ENCODE data around the gene GALNT18.

The GALNT18 gene

GRCh38 chr11:11600288-11600687 is 21.5 kb downstream of the GALNT18 start:
- H3K4me3 ChIP-seq (replicated peaks; ENCODE audit: low read depth, low read length) = no peak overlapping the region
- TF ChIP-seq CTCF (IDR thresholded peaks at IDR 0.05; ENCODE audit: low read depth, low read length, missing control alignments) = no peak
- DNase-seq (ENCODE audit: extremely low read depth, low read depth) = no peak

GRCh38 chr11:11598243-11598642 is 23.6 kb downstream of the GALNT18 start:
- no peak overlapping the region for H3K4me3 ChIP-seq (replicated peaks; ENCODE audit: low read depth, low read length)
- no peak for TF ChIP-seq CTCF (IDR thresholded peaks at IDR 0.05; ENCODE audit: low read depth, low read length, missing control alignments)
- DNase-seq (ENCODE audit: extremely low read depth, low read depth) = no peak

GRCh38 chr11:11594162-11594561 is 27.6 kb downstream of the GALNT18 start:
- no peak for DNase-seq (ENCODE audit: extremely low read depth, low read depth)
- no peak overlapping the region for H3K4me3 ChIP-seq (replicated peaks; ENCODE audit: low read depth, low read length)
- TF ChIP-seq CTCF (IDR thresholded peaks at IDR 0.05; ENCODE audit: low read depth, low read length, missing control alignments) = no peak

- DNase-seq (ENCODE audit: extremely low read depth, low read depth) = no peak
- TF ChIP-seq CTCF (IDR thresholded peaks at IDR 0.05; ENCODE audit: low read depth, low read length, missing control alignments) = no peak
- no peak overlapping the region for H3K4me3 ChIP-seq (replicated peaks; ENCODE audit: low read depth, low read length)
Measured at GRCh38 chr11:11592146-11592684, 29.6 kb downstream of the GALNT18 start.

GRCh38 chr11:11589437-11589836 is 32.4 kb downstream of the GALNT18 start:
- no peak for TF ChIP-seq CTCF (IDR thresholded peaks at IDR 0.05; ENCODE audit: low read depth, low read length, missing control alignments)
- DNase-seq (ENCODE audit: extremely low read depth, low read depth) = no peak
- no peak overlapping the region for H3K4me3 ChIP-seq (replicated peaks; ENCODE audit: low read depth, low read length)

GRCh38 chr11:11588891-11589290 is 32.9 kb downstream of the GALNT18 start:
- no peak overlapping the region for H3K4me3 ChIP-seq (replicated peaks; ENCODE audit: low read depth, low read length)
- DNase-seq (ENCODE audit: extremely low read depth, low read depth) = no peak
- TF ChIP-seq CTCF (IDR thresholded peaks at IDR 0.05; ENCODE audit: low read depth, low read length, missing control alignments) = no peak

- H3K4me3 ChIP-seq (replicated peaks; ENCODE audit: low read depth, low read length) = no peak overlapping the region
- no peak for DNase-seq (ENCODE audit: extremely low read depth, low read depth)
- TF ChIP-seq CTCF (IDR thresholded peaks at IDR 0.05; ENCODE audit: low read depth, low read length, missing control alignments) = no peak
Measured at GRCh38 chr11:11588243-11588642, 33.6 kb downstream of the GALNT18 start.

Measured in HFF-Myc (cell line).